GM12875 (cell line): ENCODE measurements around the gene RAB31.

Experiments used
- H3K4me3 ChIP-seq: one replicate; pipeline ENCODE4 v1.5.1; 2011; ENCODE audit warnings: low read depth, low read length, control low read depth
- TF ChIP-seq, protein P1 (sequence below): IDR thresholded peaks from 2 replicates; pipeline ENCODE4 v1.5.1; 2011; ENCODE audit warnings: low read depth, mild to moderate bottlenecking, control low read depth, inconsistent platforms, low read length, moderate library complexity, borderline replicate concordance; ENCODE audit not compliant: insufficient read depth

The RAB31 gene

GRCh38 chr18:9721893-9722550 is 13.9 kb downstream of the RAB31 start:
- no peak overlapping the region for H3K4me3 ChIP-seq
- TF ChIP-seq, protein P1, sequence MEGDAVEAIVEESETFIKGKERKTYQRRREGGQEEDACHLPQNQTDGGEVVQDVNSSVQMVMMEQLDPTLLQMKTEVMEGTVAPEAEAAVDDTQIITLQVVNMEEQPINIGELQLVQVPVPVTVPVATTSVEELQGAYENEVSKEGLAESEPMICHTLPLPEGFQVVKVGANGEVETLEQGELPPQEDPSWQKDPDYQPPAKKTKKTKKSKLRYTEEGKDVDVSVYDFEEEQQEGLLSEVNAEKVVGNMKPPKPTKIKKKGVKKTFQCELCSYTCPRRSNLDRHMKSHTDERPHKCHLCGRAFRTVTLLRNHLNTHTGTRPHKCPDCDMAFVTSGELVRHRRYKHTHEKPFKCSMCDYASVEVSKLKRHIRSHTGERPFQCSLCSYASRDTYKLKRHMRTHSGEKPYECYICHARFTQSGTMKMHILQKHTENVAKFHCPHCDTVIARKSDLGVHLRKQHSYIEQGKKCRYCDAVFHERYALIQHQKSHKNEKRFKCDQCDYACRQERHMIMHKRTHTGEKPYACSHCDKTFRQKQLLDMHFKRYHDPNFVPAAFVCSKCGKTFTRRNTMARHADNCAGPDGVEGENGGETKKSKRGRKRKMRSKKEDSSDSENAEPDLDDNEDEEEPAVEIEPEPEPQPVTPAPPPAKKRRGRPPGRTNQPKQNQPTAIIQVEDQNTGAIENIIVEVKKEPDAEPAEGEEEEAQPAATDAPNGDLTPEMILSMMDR, result no peak

GRCh38 chr18:9722691-9723090 is 14.6 kb downstream of the RAB31 start:
- TF ChIP-seq, protein P1, result peak; percentile 27; the same call in 1 of the 2 replicates

DNA sequence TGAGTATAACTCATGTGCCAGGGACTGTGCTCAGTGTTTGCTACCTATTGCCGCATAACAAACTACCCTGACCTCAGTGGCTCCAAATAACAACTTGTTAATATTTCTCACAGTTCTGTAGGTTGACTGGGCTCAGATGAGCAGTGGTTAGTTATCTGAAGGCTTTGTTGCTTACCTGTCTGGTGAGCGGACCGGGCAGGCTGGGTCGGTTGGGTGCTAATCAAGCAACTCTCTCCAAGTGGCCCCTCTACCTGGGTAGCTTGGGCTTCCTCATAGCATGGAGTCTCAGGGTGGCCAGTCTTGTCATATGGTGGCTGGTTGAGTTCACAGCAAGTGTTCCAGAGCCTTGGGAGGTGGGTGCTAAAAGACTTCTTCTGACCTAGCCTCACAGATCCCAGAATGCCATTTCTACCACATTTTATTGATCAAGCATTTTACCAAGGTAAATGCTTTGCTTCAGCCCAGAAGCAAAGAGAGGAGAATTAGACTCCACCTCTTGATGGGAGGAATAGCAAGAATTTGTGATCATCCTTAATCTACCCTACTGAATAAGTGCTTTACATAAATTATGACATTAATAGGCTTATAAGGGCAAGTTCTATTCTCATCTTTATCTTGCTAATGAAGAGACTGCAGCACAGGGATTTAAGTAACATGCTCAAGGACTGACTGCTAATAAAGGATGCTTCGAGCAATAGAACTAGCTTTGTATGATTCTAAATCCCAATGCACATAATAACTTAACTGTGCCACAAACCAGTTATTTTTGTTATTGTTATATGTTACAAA is 16.9 kb downstream of the RAB31 start:
- H3K4me3 ChIP-seq, result no peak overlapping the region
- TF ChIP-seq, protein P1, result no peak

More at GRCh38 chr18:9722691-9723090, 14.6 kb downstream of the RAB31 start:
- H3K4me3 ChIP-seq, result no peak overlapping the region

- H3K4me3 ChIP-seq, result no peak overlapping the region
- TF ChIP-seq, protein P1, result no peak
Measured at GRCh38 chr18:9726175-9726574, 18.1 kb downstream of the RAB31 start.

- no peak overlapping the region for H3K4me3 ChIP-seq
- TF ChIP-seq, protein P1, result no peak
Measured at GRCh38 chr18:9726936-9727335, 18.8 kb downstream of the RAB31 start.

DNA sequence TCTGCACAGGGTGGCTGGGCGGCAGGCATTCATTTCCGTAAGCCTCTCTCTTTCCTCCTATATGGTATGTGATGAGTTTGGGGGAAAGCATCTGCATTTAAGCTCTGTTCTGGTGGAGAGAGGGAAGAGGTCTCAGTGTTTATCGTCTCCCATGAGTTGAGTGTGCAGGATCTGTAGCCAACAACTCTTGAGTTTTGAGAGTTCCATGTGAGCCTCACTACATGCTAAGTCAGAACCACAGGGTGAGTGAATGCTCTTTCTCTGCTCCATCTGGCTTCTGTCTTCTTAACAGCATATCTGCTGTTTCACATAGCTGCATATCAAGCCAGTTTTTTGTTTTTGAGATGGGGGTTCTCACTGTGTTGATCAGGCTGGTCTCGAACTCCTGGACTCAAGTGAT is 22.7 kb downstream of the RAB31 start:
- H3K4me3 ChIP-seq, result no peak overlapping the region
- TF ChIP-seq, protein P1, result no peak

DNA sequence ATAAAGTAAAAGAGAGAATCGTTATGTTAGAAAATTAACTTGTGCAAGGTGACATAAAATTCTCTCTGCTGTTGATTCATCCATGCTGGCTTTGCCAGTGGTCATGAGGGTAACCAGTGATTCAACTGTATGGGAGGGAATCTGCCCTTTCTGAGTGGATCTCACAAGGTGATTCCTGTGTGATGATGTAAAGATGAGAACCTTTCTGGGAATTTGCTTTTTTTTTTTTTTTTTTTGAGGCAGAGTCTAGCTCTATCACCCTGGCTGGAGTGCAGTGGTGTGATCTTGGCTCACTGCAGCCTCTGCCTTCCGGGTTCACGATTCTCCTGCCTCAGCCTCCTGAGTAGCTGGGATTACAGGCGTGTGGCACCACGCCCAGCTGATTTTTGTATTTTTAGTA is 23.3 kb downstream of the RAB31 start:
- TF ChIP-seq, protein P1, result no peak
- H3K4me3 ChIP-seq, result no peak overlapping the region
